Superior temporal gyrus (tissue), 1 donor: ENCODE measurements around the gene TRAM2.

ENCODE experiments used
- DNase-seq: peaks from one replicate; pipeline ENCODE4 v3.0.0-alpha.2; 2016; ENCODE audit errors: extremely low spot score

The TRAM2 gene

GRCh38 chr6:52595000-52595795, 18.3 kb upstream of the TRAM2 start:
- no peak for DNase-seq

DNA sequence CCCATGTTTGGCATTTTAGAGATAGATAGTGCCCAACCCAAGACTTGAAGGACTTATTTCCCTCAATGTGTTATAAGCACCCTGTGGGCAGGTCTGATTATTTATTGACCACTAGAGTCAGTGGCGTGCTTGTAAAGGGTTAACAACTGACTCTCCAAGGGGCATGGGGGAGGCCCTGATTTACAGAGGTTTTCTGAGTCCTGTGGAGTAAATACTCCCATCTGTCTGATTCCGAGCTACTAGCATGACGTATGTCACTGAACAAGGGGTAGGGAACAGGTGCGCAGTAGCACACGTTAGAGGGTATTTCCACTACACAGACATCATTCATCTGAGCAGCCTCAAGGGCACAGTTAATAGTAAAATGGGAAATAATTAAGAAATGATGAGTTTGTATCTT, 17.4 kb upstream of the TRAM2 start:
- no peak for DNase-seq

DNA sequence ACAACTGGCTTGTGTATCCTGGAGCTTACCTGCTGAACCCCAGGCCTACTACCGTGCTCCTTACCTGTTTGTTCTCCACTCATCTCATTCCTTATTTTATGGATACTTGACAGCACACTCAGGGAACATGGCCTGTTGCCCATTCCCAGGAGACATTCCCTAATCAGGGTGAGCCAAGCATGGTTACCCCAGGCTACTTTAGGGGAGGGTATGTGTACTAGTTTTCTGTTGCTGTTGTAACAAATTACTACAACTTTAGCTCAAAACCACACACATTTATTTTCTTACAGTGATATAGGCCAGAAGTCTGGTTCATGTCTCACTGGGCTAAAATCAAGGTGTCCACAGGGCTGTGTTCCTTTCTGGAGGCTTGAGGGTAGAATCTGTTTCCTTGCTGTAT, 15.0 kb upstream of the TRAM2 start:
- DNase-seq: no peak

DNA sequence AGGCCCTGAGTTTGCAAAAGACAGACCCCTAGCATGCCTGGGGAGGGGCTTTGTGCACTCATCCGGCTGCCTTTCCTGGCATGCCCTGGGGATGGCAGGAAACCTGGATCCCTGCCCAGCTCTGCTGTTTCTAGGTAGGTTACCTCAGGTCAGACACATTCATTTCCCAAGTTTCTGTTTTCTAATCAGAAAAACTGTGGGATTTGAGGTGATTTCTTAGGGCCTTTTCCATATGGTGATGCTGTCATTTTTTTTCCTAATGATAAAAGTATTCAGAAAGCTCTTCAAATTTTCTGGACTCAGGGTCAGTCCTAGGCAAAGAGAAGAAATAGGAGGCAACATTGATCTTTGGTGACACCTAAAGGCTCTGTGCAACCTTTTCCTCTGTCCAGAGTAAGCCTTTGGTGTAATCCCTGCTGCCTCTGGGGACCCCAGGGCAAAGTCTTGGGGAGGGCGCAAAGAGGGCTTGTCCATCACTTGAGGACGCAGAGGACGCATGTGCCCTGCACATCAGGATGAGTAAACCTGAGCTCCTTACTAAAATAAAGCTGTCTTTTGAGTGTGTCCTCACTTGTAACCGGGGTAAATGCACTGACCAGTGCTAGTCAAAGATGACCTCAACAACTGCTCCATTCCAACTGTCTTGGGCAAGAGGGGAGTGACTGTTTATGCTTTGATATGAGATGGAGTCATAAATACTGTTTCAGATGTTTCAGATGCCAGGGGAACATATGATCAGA, 13.5 kb upstream of the TRAM2 start:
- DNase-seq: no peak

GRCh38 chr6:52588710-52589091, 11.8 kb upstream of the TRAM2 start:
- no peak for DNase-seq

- no peak for DNase-seq
Measured at GRCh38 chr6:52588087-52588709, 11.3 kb upstream of the TRAM2 start.

GRCh38 chr6:52587001-52587400, 10.1 kb upstream of the TRAM2 start:
- no peak for DNase-seq

DNA sequence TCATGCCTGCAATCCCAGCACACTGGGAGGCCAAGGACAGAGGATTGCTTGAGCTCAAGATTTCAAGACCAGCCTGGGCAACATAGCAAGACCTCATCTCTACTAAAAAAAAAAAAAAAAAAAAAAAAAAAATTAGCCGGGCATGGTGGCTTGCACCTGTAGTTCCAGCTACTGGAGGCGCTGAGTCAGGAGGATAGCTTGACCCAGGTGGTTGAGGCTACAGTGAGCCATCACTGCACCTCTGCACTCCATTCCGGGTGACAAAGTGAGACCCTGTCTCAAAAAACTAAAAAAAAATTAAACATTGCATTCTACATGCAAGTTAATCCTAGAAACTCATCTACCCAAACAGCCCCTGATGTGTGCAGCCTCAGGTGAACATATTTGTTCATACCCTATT, 7.3 kb upstream of the TRAM2 start:
- DNase-seq: no peak

GRCh38 chr6:52582996-52583395, 6.1 kb upstream of the TRAM2 start:
- DNase-seq: no peak

- no peak for DNase-seq
Measured at GRCh38 chr6:52582446-52582845, 5.6 kb upstream of the TRAM2 start.

DNA sequence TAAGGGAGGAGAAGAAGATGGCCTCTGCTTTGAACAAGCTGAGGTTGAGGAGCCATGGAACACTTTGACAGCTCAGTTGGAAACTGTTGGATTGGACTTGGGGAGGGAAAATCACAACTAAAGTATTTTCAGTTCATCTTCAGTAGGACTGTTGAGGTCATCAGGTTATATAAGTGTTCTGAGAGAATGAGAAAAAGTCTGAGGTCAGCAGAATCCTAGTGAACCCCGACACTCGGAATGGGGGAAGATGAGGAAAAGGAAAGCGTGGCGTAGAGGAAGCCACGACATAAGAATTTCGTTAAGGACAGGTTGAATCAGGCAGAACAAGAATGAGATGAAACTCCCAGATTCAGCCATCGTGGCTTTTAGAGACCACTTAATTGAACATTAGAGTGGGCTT, 4.0 kb upstream of the TRAM2 start:
- no peak for DNase-seq

- DNase-seq: no peak
Measured at GRCh38 chr6:52579006-52579660, 2.3 kb upstream of the TRAM2 start.

DNA sequence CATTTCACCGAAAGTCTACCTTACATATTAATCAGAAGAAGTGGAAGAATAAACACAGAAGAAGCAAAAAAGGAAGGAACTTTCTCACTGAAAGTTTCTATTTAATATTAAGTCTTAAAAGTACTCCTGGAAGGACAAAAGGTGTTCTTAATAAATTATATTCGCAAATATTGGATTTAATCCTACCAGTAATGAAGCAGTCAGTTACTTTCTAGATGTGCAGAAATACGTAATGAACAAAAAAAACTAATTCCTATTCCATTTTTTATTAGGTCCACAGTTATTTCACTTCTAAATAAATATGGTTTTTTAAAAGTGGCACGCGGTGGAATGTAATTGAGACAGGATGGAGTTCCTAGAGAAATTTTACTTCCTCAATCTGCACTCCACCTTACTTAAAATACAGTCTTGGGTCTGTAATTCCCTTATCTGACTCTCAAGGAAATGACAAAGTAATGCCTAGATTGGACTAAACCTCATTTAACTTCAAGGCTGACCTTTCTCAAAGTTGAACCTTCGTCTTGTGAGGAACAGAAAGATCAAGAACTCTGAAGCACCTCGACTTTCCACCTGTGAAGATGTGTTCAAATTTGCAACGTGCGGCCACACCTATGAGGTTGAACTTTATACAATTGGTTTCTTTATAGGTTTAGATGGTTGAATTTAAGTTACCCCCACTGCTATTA, 1.1 kb upstream of the TRAM2 start:
- DNase-seq: no peak

DNA sequence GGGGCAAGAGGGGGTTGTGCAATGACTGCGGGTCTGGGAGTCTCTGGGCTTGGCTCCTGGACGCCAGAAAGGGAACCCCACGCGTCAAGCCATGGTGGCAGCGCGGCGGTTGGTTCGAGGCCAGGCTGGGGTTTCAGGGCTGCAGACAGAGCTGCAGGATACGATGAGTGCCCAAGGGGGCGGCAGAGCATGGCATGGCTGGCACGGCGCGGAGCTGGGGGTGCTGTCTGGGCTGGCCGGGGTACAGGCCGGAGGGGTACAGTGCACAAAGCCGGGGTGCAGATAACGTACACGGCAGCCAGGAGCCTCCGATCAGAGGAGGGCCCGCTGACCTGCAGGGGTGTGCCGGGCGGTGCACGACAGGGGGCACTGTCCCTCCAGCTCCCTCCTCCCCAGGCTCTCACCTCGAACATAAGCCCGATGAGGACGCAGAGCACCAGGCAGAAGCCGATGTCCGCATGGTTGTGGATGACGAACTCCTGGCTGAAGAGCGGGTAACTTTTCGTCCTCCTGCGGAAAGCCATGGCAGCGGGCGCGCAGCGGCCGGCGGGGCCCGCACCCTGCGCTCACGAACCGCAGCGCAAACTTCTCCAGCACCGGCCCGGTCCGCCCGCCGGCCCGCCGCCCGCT, 353 bp downstream of the TRAM2 start:
- no peak for DNase-seq

DNA sequence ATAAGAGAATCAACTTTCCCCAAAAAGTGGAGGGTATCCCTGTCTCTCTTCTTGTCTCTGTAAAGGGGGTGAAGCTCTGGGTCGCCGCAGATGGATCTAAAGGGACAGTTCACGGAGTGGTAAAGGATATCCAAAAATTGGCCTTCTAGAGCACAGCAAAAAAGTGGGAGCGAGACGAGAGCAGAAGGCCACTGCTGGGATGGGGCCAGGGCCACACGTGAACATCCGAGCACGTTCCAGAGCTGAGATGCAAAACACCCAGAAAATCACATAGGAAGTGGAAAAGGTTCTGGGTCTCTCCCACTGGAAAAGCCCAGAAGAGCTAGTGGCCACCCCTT, 837 bp downstream of the TRAM2 start:
- DNase-seq: no peak

GRCh38 chr6:52575502-52575892, 1.4 kb downstream of the TRAM2 start:
- DNase-seq: no peak

GRCh38 chr6:52574709-52575501, 2.0 kb downstream of the TRAM2 start:
- no peak for DNase-seq

DNA sequence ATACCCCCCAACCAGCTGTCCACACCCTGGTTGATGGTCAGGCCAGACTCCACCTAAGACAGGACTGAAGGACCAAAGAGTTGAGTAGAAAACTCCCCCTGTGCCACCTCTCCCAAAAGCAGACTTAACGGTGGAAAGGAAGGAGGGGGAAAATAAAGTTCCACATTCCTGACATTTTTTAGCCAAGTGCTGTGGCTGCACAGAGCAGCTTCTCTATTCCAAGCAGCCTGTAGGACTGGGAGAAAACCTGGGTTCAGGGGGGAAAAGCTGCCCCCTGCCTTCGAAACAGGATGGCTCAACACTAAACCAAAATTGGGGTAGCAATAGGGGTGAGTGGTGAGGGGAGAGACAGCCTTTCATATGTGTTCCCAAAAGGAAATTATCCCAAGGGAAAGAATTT, 3.6 kb downstream of the TRAM2 start:
- no peak for DNase-seq

- no peak for DNase-seq
Measured at GRCh38 chr6:52572536-52572935, 4.3 kb downstream of the TRAM2 start.

- DNase-seq: no peak
Measured at GRCh38 chr6:52571099-52571755, 5.6 kb downstream of the TRAM2 start.
